ENCODE data around the gene ZC3H6. TPM values are rescaled to one million over a fixed set of nuclear protein-coding genes. Genes with fewer than 3 reads are reported as not detected.

The ZC3H6 gene
- total and polyA plus RNA-seq, 2 of the 4 experiments (the other 2 are of a cell fraction), result 0.55 to 2.0 TPM

GRCh38 chr2:112321375-112322320 is 46.3 kb downstream of the ZC3H6 start:
- in situ Hi-C loops (cut with MboI; ENCODE audit: low sequenced_read_pairs), result no loop called here

More at GRCh38 chr2:112321375-112322320, 46.3 kb downstream of the ZC3H6 start:
- Histone ChIP-seq H2AK9ac (replicated peaks; ENCODE audit: low read depth, low read length, poor library complexity) (no peak overlapping the region), H4K8ac (ENCODE audit: low read depth in 2 of 2, low read length in 2 of 2) (no peak overlapping the region), H3K14ac (replicated peaks; ENCODE audit: low read depth, low read length) (no peak overlapping the region), H3K56ac (ENCODE audit: extremely low read depth, insufficient read depth, low read length) (no peak overlapping the region), H3K9me3 (ENCODE audit: control insufficient read depth, insufficient read depth, low read length) (no peaks in the 10 kb centered on the region), H4K20me1 (ENCODE audit: insufficient read depth, low read length) (no peaks in the 10 kb centered on the region), H2BK20ac (ENCODE audit: low read depth, low read length) (no peak overlapping the region), H2AK5ac (ENCODE audit: low read depth, low read length) (no peak overlapping the region), H3K79me1 (ENCODE audit: low read depth in 1 of 2, low read length in 2 of 2) (no peaks in the 10 kb centered on the region), H3K27ac (ENCODE audit: insufficient read depth, low read length) (no peak overlapping the region), H3K18ac (ENCODE audit: low read depth, low read length) (no peak overlapping the region), H3K9me1 (ENCODE audit: insufficient read depth, low read length) (peaks cover 5% of the 10 kb centered on the region; the same call in 1 of the 2 replicates), H3K36me3 (ENCODE audit: control insufficient read depth, insufficient read depth, low read length) (peaks cover 4% of the 10 kb centered on the region; the same call in 1 of the 2 replicates), H4K91ac (ENCODE audit: insufficient read depth, low read depth, low read length) (no peak overlapping the region), H2BK15ac (ENCODE audit: low read depth, low read length) (no peak overlapping the region), H2AFZ (replicated peaks; ENCODE audit: low read length, poor library complexity) (no peak overlapping the region), H3K9ac (ENCODE audit: low read depth, low read length) (no peak overlapping the region), H3K23ac (ENCODE audit: low read depth, low read length) (no peak overlapping the region), H2BK5ac (ENCODE audit: low read depth, low read length, poor library complexity, severe bottlenecking) (no peak overlapping the region), H2BK120ac (ENCODE audit: low read depth, low read length) (no peak overlapping the region), H3K4me1 (ENCODE audit: control insufficient read depth, insufficient read depth, low read length) (0 out of 2 replicates have a peak, but pooled peaks cover 2% of the 10 kb centered on the region), H3K27me3 (ENCODE audit: control insufficient read depth, insufficient read depth, low read length) (no peaks in the 10 kb centered on the region), H3K4me2 (ENCODE audit: low read depth, low read length) (no peak overlapping the region), H3K4ac (ENCODE audit: low read depth, low read length) (no peak overlapping the region), H3K4me3 (ENCODE audit: insufficient read depth, low read depth, low read length) (no peak overlapping the region), H4K5ac (ENCODE audit: low read depth, low read length) (no peak overlapping the region)
- TF ChIP-seq MAFK (IDR thresholded peaks at IDR 0.05; ENCODE audit: low read depth, low read length), result no peak
- TF ChIP-seq BHLHE40 (IDR thresholded peaks at IDR 0.05; ENCODE audit: low read depth, low read length), result no peak
- TF ChIP-seq SMC3 (IDR thresholded peaks at IDR 0.05; ENCODE audit: low read depth, low read length), result no peak
- no peak for TF ChIP-seq MAZ (IDR thresholded peaks at IDR 0.05; ENCODE audit: borderline replicate concordance, low read depth, low read length)
- TF ChIP-seq, protein P1, sequence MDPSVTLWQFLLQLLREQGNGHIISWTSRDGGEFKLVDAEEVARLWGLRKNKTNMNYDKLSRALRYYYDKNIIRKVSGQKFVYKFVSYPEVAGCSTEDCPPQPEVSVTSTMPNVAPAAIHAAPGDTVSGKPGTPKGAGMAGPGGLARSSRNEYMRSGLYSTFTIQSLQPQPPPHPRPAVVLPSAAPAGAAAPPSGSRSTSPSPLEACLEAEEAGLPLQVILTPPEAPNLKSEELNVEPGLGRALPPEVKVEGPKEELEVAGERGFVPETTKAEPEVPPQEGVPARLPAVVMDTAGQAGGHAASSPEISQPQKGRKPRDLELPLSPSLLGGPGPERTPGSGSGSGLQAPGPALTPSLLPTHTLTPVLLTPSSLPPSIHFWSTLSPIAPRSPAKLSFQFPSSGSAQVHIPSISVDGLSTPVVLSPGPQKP (IDR thresholded peaks at IDR 0.05; ENCODE audit: borderline replicate concordance, low read depth, low read length), result no peak
- TF ChIP-seq NFE2L2 (IDR thresholded peaks at IDR 0.05; ENCODE audit: low read depth, low read length), result no peak
- no peak for TF ChIP-seq CTCF (conservative IDR thresholded peaks at IDR 0.05; ENCODE audit: low read depth, low read length)
- no peak for TF ChIP-seq RCOR1 (IDR thresholded peaks at IDR 0.05; ENCODE audit: insufficient replicate concordance, low read length)
- no peak for TF ChIP-seq POLR2A (IDR thresholded peaks at IDR 0.05; ENCODE audit: low read depth, low read length)
- no peak for TF ChIP-seq FOS (IDR thresholded peaks at IDR 0.05; ENCODE audit: low read depth, low read length)
- TF ChIP-seq MXI1 (IDR thresholded peaks at IDR 0.05; ENCODE audit: borderline replicate concordance, low read depth, low read length), result no peak
- no peak for TF ChIP-seq RFX5 (IDR thresholded peaks at IDR 0.05; ENCODE audit: low read depth, low read length)
- TF ChIP-seq CHD1 (IDR thresholded peaks at IDR 0.05; ENCODE audit: low read depth, low read length), result no peak
- TF ChIP-seq RAD21 (IDR thresholded peaks at IDR 0.05; ENCODE audit: low read length), result no peak
- TF ChIP-seq CEBPB (IDR thresholded peaks at IDR 0.05; ENCODE audit: low read depth, low read length), result no peak
- no peak for ATAC-seq (ENCODE audit: low read depth)
- ChIA-PET POLR2A (ENCODE audit: unreplicated experiment) (interaction anchor here (0.5 kb wide), 1 partner anchor 47 kb away, joined by 3 read pairs; no protein-coding TSS in a partner anchor), CTCF (no interaction called here)
- DNase-seq, result peak; percentile 54
- intact Hi-C loops (cut with micrococcal nuclease), result no loop called here
- BruUV-seq (replicated peaks), result no TSS peak
- WGBS, 2 experiments (ENCODE audit: extremely low coverage in 2 of 2, insufficient read length in 1 of 2), result 20% methylated on average over 1 of the region's 3 CpGs; no CpG with 5 or more reads in 1 of the 2 experiments
- dilution Hi-C loops (cut with HindIII; ENCODE audit: low sequenced_read_pairs, unreplicated experiment), result no loop called here

Data from IMR-90 (cell line).